ENCODE measurements around the gene PGLYRP3. TPM values are rescaled to one million over a fixed set of nuclear protein-coding genes. Genes with fewer than 3 reads are reported as not detected.

The PGLYRP3 gene
- total RNA-seq, 1 donor from 2014 or later: not detected

DNA sequence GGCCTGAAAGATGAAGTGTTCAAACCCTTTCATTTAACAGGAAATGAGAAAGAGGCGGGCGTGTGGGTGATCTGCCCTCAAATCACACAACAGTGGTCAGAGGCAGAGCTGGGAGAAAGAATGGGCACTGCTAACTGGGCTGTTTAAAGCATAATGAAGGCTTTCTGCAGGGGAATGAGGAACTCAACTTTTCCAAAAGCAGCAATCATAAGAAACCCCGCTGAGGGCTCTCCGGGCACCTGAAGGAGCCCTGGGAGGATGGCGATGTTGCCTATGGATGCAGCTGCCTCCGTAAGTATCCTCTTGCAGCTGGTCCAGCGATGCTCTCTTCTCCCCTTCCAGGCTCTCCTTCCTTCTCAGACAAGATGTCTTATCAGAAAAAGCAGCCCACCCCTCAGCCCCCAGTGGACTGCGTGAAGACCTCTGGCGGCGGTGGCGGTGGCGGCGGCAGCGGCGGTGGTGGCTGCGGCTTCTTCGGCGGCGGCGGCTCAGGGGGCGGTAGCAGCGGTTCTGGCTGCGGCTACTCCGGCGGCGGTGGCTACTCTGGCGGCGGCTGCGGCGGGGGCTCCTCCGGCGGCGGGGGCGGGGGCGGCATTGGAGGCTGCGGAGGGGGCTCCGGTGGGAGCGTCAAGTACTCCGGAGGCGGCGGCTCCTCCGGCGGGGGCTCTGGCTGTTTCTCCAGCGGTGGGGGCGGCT is 52.0 kb downstream of the PGLYRP3 start:
- no peak overlapping the region for H3K27ac Mint-ChIP-seq (ENCODE audit: unreplicated experiment)
- no peaks in the 10 kb centered on the region for H3K36me3 Mint-ChIP-seq (ENCODE audit: low read depth)
- H3K4me3 Mint-ChIP-seq: peak overlapping the region; percentile 79
- peak; percentile 39 for DNase-seq (ENCODE audit: low read depth, low spot score)
- TF ChIP-seq CTCF (conservative IDR thresholded peaks at IDR 0.05): no peak
- H3K4me1 Mint-ChIP-seq: peaks cover 11% of the 10 kb centered on the region
- H3K27me3 Mint-ChIP-seq (ENCODE audit: low read depth): peaks cover 80% of the 10 kb centered on the region
- no peaks in the 10 kb centered on the region for H3K9me3 Mint-ChIP-seq

DNA sequence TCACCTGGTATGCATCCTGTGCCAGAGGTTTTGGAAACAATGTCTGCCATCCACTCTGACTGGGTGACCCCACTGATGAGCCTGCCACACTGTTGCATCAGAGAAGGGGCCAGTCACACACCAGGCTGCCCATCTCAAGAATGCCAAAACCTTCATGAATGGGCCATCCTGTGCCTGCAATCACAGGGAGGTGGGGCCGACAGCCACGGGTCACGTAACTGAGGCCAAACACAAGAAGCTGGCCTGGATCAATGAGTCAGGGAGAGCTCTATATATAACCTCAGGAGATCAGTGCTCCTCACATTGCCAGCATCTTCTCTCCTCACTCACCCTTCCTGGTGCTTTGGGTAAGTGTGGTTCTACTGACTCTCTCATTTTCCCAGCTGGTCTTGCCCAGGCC is 53.4 kb downstream of the PGLYRP3 start, which contains the start of gene LORICRIN:
LORICRIN (plus strand) TSS at position 301 of the 400 bp plus-strand sequence. CDS start 1,263 bp downstream, outside the sequence.
- no peak for DNase-seq (ENCODE audit: low read depth, low spot score)
- no peaks in the 10 kb centered on the region for H3K9me3 Mint-ChIP-seq
- peak within 1 kb of the TSS; percentile 79 for H3K4me3 Mint-ChIP-seq
- no peak within 1 kb of the TSS for H3K27ac Mint-ChIP-seq (ENCODE audit: unreplicated experiment)
- peaks cover 70% of the 10 kb centered on the region for H3K27me3 Mint-ChIP-seq (ENCODE audit: low read depth)
- peaks cover 11% of the 10 kb centered on the region for H3K4me1 Mint-ChIP-seq
- TF ChIP-seq CTCF (conservative IDR thresholded peaks at IDR 0.05): no peak
- no peaks in the 10 kb centered on the region for H3K36me3 Mint-ChIP-seq (ENCODE audit: low read depth)

GRCh38 chr1:153253693-153254092 is 59.1 kb downstream of the PGLYRP3 start:
- Mint-ChIP-seq H3K4me3 (no peak overlapping the region), H3K27ac (ENCODE audit: unreplicated experiment) (no peak overlapping the region), H3K4me1 (no peaks in the 10 kb centered on the region), H3K9me3 (no peaks in the 10 kb centered on the region), H3K27me3 (ENCODE audit: low read depth) (peaks cover 59% of the 10 kb centered on the region), H3K36me3 (ENCODE audit: low read depth) (no peaks in the 10 kb centered on the region)
- no peak for TF ChIP-seq CTCF (conservative IDR thresholded peaks at IDR 0.05)
- DNase-seq (ENCODE audit: low read depth, low spot score): no peak

DNA sequence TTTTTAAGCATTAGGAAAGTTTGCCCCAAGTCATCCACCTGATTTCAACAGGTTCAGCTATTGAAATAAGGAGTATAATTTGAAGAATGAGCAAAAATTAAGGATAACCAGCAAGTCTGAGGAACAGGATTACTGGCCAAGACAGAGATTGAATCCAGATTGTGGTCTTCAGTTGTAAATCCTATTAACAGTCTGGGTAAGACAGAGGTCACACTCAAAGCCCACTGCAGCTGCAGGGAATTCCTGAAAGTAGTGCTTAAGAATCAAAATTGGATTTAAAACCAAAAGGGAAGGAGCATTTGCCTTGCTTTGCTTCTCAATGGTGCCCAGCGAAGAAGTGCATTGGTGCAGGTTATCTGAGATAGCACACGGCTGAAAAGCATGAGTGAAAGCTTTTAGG is 59.7 kb downstream of the PGLYRP3 start:
- no peak overlapping the region for H3K4me3 Mint-ChIP-seq
- H3K27ac Mint-ChIP-seq (ENCODE audit: unreplicated experiment): no peak overlapping the region
- DNase-seq (ENCODE audit: low read depth, low spot score): no peak
- no peaks in the 10 kb centered on the region for H3K36me3 Mint-ChIP-seq (ENCODE audit: low read depth)
- peaks cover 60% of the 10 kb centered on the region for H3K27me3 Mint-ChIP-seq (ENCODE audit: low read depth)
- no peaks in the 10 kb centered on the region for H3K4me1 Mint-ChIP-seq
- TF ChIP-seq CTCF (conservative IDR thresholded peaks at IDR 0.05): no peak
- H3K9me3 Mint-ChIP-seq: no peaks in the 10 kb centered on the region

GRCh38 chr1:153251988-153252387 is 60.8 kb downstream of the PGLYRP3 start:
- H3K4me1 Mint-ChIP-seq: no peaks in the 10 kb centered on the region
- H3K27ac Mint-ChIP-seq (ENCODE audit: unreplicated experiment): no peak overlapping the region

More at GRCh38 chr1:153251988-153252387, 60.8 kb downstream of the PGLYRP3 start:
- no peak overlapping the region for H3K4me3 Mint-ChIP-seq
- TF ChIP-seq CTCF (conservative IDR thresholded peaks at IDR 0.05): no peak
- H3K36me3 Mint-ChIP-seq (ENCODE audit: low read depth): no peaks in the 10 kb centered on the region
- no peak for DNase-seq (ENCODE audit: low read depth, low spot score)
- H3K9me3 Mint-ChIP-seq: no peaks in the 10 kb centered on the region
- peaks cover 61% of the 10 kb centered on the region for H3K27me3 Mint-ChIP-seq (ENCODE audit: low read depth)
